NCI-H2196 treated with DMSO at 0.1 percent for 48 hours (cell line): ENCODE data around the gene DENND5B.
"Not testable (repeated sequence)": the region's sequence is repeated elsewhere in the genome, so short reads cannot be mapped to it uniquely, and the experiment has no call there.

ENCODE experiments used
- DNase-seq: peaks from one replicate; lab custom pipeline; 2025; ENCODE audit not compliant: unreplicated experiment; lab: John Stamatoyannopoulos, UW

Gene DENND5B

GRCh38 chr12:31475610-31476009 lies 115.3 kb downstream of the DENND5B start:
- DNase-seq, result not testable (repeated sequence)

GRCh38 chr12:31474751-31475150 lies 116.2 kb downstream of the DENND5B start:
- DNase-seq, result no peak

- no peak for DNase-seq
These were observed 119.1 kb downstream of the DENND5B start for GRCh38 chr12:31471823-31472222.

- DNase-seq, result no peak
These were observed 119.9 kb downstream of the DENND5B start for GRCh38 chr12:31471051-31471450.

GRCh38 chr12:31470459-31470858 lies 120.5 kb downstream of the DENND5B start:
- no peak for DNase-seq

GRCh38 chr12:31466768-31467167 lies 124.2 kb downstream of the DENND5B start:
- DNase-seq, result no peak

- DNase-seq, result no peak
These were observed 125.9 kb downstream of the DENND5B start for GRCh38 chr12:31465002-31465401.

GRCh38 chr12:31460024-31460423 lies 130.9 kb downstream of the DENND5B start:
- no peak for DNase-seq

- no peak for DNase-seq
These were observed 134.4 kb downstream of the DENND5B start for GRCh38 chr12:31456562-31456961.

- no peak for DNase-seq
These were observed 146.2 kb downstream of the DENND5B start for GRCh38 chr12:31444736-31445135.

GRCh38 chr12:31440586-31440985 lies 150.3 kb downstream of the DENND5B start:
- no peak for DNase-seq

GRCh38 chr12:31440134-31440533 lies 150.8 kb downstream of the DENND5B start:
- DNase-seq, result no peak

- DNase-seq, result no peak
These were observed 159.2 kb downstream of the DENND5B start for GRCh38 chr12:31431721-31432240.

GRCh38 chr12:31423405-31423804 lies 167.5 kb downstream of the DENND5B start:
- no peak for DNase-seq

GRCh38 chr12:31412292-31412801 lies 178.6 kb downstream of the DENND5B start:
- no peak for DNase-seq

GRCh38 chr12:31408763-31409162 lies 182.2 kb downstream of the DENND5B start:
- DNase-seq, result no peak

- DNase-seq, result no peak
These were observed 183.4 kb downstream of the DENND5B start for GRCh38 chr12:31407562-31407961.

- DNase-seq, result no peak
These were observed 184.6 kb downstream of the DENND5B start for GRCh38 chr12:31406345-31406744.

GRCh38 chr12:31405021-31405420 lies 185.9 kb downstream of the DENND5B start:
- no peak for DNase-seq

GRCh38 chr12:31403099-31403607 lies 187.8 kb downstream of the DENND5B start:
- DNase-seq, result peak; percentile 57

- DNase-seq, result no peak
These were observed 197.9 kb downstream of the DENND5B start for GRCh38 chr12:31393004-31393550.

- DNase-seq, result no peak
These were observed 199.9 kb downstream of the DENND5B start for GRCh38 chr12:31390991-31391390.

GRCh38 chr12:31388713-31389112 lies 202.2 kb downstream of the DENND5B start:
- DNase-seq, result no peak
